ENCODE measurements around the gene SLC25A18.

Gene SLC25A18

GRCh38 chr22:17588606-17589005 lies 25.3 kb downstream of the SLC25A18 start:
- DNase-seq (ENCODE audit: low read depth) = no peak
- H3K4me3 ChIP-seq (ENCODE audit: low read depth, low read length) = no peak overlapping the region
- TF ChIP-seq CTCF (IDR thresholded peaks at IDR 0.05; ENCODE audit: control insufficient read depth, extremely low read depth, insufficient read depth) = no peak

- H3K4me3 ChIP-seq (ENCODE audit: low read depth, low read length) = no peak overlapping the region
- DNase-seq (ENCODE audit: low read depth) = no peak
- TF ChIP-seq CTCF (IDR thresholded peaks at IDR 0.05; ENCODE audit: control insufficient read depth, extremely low read depth, insufficient read depth) = no peak
These were observed 26.6 kb downstream of the SLC25A18 start for GRCh38 chr22:17589810-17590375.

- TF ChIP-seq CTCF (IDR thresholded peaks at IDR 0.05; ENCODE audit: control insufficient read depth, extremely low read depth, insufficient read depth) = no peak
- H3K4me3 ChIP-seq (ENCODE audit: low read depth, low read length) = no peak overlapping the region
- DNase-seq (ENCODE audit: low read depth) = no peak
These were observed 27.3 kb downstream of the SLC25A18 start for GRCh38 chr22:17590586-17590985.

- H3K4me3 ChIP-seq (ENCODE audit: low read depth, low read length) = no peak overlapping the region
- TF ChIP-seq CTCF (IDR thresholded peaks at IDR 0.05; ENCODE audit: control insufficient read depth, extremely low read depth, insufficient read depth) = no peak
- DNase-seq (ENCODE audit: low read depth) = no peak
These were observed 28.9 kb downstream of the SLC25A18 start for GRCh38 chr22:17592201-17592600.

GRCh38 chr22:17596226-17596625 lies 32.9 kb downstream of the SLC25A18 start:
- no peak overlapping the region for H3K4me3 ChIP-seq (ENCODE audit: low read depth, low read length)
- DNase-seq (ENCODE audit: low read depth) = no peak
- TF ChIP-seq CTCF (IDR thresholded peaks at IDR 0.05; ENCODE audit: control insufficient read depth, extremely low read depth, insufficient read depth) = no peak

GRCh38 chr22:17597217-17597616 lies 33.9 kb downstream of the SLC25A18 start:
- no peak overlapping the region for H3K4me3 ChIP-seq (ENCODE audit: low read depth, low read length)
- no peak for TF ChIP-seq CTCF (IDR thresholded peaks at IDR 0.05; ENCODE audit: control insufficient read depth, extremely low read depth, insufficient read depth)
- no peak for DNase-seq (ENCODE audit: low read depth)

GRCh38 chr22:17598318-17598717 lies 35.0 kb downstream of the SLC25A18 start:
- no peak for TF ChIP-seq CTCF (IDR thresholded peaks at IDR 0.05; ENCODE audit: control insufficient read depth, extremely low read depth, insufficient read depth)
- no peak overlapping the region for H3K4me3 ChIP-seq (ENCODE audit: low read depth, low read length)
- DNase-seq (ENCODE audit: low read depth) = no peak
